Measurements from ENCODE around the gene OR4A16. TPM values are rescaled to one million over a fixed set of nuclear protein-coding genes. Genes with fewer than 3 reads are reported as not detected.

The OR4A16 gene, protein sequence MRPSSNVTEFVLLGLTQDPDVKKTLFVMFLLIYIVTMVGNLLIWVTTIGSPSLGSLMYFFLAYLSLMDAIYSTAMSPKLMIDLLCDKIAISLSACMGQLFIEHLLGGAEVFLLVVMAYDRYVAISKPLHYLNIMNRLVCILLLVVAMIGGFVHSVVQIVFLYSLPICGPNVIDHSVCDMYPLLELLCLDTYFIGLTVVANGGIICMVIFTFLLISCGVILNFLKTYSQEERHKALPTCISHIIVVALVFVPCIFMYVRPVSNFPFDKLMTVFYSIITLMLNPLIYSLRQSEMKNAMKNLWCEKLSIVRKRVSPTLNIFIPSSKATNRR
- total RNA-seq = not detected
- not detected for total RNA-seq (2013)

DNA sequence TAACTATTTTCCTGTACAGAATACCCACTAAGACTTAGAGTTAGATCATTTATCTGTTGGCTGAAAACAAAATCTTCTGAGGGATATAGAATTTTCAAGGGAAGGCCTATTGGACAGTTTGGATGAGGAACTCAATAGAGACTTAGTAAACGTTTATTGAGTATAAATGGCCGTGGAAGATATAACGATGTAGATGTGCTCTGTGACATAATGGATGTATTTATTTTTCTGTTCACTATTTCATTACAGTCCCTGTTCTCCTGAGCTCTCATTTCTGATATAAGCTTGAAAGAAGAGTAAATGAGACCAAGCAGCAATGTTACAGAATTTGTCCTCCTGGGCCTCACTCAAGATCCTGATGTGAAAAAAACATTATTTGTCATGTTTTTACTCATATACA is at the start of gene OR4A16:
Gene OR4A16, plus strand, starts transcription at position 301 of the 400 bp plus-strand sequence. Its CDS starts 0 bp downstream, at position 301.
- intact Hi-C loops (cut with micrococcal nuclease) = no loop called here
- H3K9me3 ChIP-seq (ENCODE audit: control insufficient read depth, insufficient read depth, low read length) = peaks cover 11% of the 10 kb centered on the region
- ATAC-seq (no peak), DNase-seq (no peak)
- Mint-ChIP-seq H3K27me3 (ENCODE audit: low read depth in 2 of 2) (no peaks in the 10 kb centered on the region), H3K36me3 (peaks cover under 1% of the 10 kb centered on the region), H3K4me1 (no peaks in the 10 kb centered on the region), H3K9me3 (peaks cover 6 to 17% of the 10 kb centered on the region in 2 donors), H3K4me3 (no peak within 1 kb of the TSS), H3K27ac (no peak within 1 kb of the TSS)
- no peaks in the 10 kb centered on the region for H3K36me3 ChIP-seq (ENCODE audit: control insufficient read depth, insufficient read depth, low read length)
- WGBS (ENCODE audit: insufficient coverage) = 86% methylated on average over 3 of the region's 3 CpGs
- H3K27ac ChIP-seq (ENCODE audit: low read length) = no peak within 1 kb of the TSS
- no peaks in the 10 kb centered on the region for H3K27me3 ChIP-seq (ENCODE audit: control insufficient read depth, insufficient read depth, low read length)
- no peak within 1 kb of the TSS for H3K4me3 ChIP-seq (ENCODE audit: low read length)
- TF ChIP-seq, protein P1, sequence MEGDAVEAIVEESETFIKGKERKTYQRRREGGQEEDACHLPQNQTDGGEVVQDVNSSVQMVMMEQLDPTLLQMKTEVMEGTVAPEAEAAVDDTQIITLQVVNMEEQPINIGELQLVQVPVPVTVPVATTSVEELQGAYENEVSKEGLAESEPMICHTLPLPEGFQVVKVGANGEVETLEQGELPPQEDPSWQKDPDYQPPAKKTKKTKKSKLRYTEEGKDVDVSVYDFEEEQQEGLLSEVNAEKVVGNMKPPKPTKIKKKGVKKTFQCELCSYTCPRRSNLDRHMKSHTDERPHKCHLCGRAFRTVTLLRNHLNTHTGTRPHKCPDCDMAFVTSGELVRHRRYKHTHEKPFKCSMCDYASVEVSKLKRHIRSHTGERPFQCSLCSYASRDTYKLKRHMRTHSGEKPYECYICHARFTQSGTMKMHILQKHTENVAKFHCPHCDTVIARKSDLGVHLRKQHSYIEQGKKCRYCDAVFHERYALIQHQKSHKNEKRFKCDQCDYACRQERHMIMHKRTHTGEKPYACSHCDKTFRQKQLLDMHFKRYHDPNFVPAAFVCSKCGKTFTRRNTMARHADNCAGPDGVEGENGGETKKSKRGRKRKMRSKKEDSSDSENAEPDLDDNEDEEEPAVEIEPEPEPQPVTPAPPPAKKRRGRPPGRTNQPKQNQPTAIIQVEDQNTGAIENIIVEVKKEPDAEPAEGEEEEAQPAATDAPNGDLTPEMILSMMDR (IDR thresholded peaks at IDR 0.05) = no peak
- H3K4me1 ChIP-seq (ENCODE audit: control insufficient read depth, insufficient read depth, low read length) = no peaks in the 10 kb centered on the region

DNA sequence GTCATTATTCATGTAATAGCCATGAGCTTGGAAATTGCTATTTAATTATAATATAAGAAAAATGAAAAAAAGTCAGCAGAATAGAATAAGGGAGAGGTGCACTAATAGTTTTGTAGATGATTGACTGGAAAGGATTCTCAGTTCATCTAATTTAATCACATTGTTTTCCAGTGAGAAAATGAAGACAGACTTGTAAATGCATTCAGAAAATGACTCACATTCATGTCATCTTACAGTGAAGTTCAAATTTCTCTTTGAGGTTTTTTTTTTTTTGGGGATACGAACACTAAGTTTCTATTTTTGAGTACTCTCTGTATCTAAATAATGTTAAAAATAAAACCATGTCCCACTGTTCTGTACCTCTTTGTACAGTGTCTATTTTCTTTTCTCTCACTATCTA is 18.5 kb upstream of the OR4A16 start:
- H3K4me1 ChIP-seq (ENCODE audit: control insufficient read depth, insufficient read depth, low read length) = no peaks in the 10 kb centered on the region
- no peak overlapping the region for H3K4me3 ChIP-seq (ENCODE audit: low read length)
- Mint-ChIP-seq H3K9me3 (peaks cover 9 to 24% of the 10 kb centered on the region in 2 donors), H3K27ac (no peak overlapping the region), H3K4me3 (no peak overlapping the region), H3K36me3 (peaks cover 20% of the 10 kb centered on the region), H3K27me3 (ENCODE audit: low read depth in 2 of 2) (no peaks in the 10 kb centered on the region), H3K4me1 (no peaks in the 10 kb centered on the region)
- no peak overlapping the region for H3K27ac ChIP-seq (ENCODE audit: low read length)
- no CpG with 5 or more reads among the region's 1 CpG for WGBS (ENCODE audit: insufficient coverage)
- TF ChIP-seq, protein P1 (IDR thresholded peaks at IDR 0.05) = no peak
- DNase-seq (no peak), ATAC-seq (no peak)
- no peaks in the 10 kb centered on the region for H3K36me3 ChIP-seq (ENCODE audit: control insufficient read depth, insufficient read depth, low read length)
- intact Hi-C loops (cut with micrococcal nuclease) = no loop called here
- no peaks in the 10 kb centered on the region for H3K9me3 ChIP-seq (ENCODE audit: control insufficient read depth, insufficient read depth, low read length)
- H3K27me3 ChIP-seq (ENCODE audit: control insufficient read depth, insufficient read depth, low read length) = no peaks in the 10 kb centered on the region

DNA sequence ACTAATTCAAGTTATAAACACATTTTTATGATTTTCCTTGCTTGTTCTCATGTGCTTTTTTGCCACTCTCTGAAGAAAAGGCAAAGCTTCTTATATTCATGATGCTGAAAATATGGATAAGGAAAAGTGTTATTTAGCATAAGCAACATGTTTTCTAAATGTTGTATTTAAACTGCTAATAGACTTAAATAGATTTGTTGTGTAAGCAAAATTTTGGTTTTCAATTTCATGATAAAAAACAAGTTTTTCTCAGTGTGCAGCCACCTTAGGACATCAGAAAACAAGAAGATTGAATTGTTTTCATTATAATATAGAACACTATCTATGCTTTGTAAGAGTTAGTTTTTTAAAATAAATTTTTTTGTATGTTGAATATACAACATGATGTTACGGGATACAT is 2.3 kb downstream of the OR4A16 start:
- ATAC-seq = no peak
- WGBS (ENCODE audit: insufficient coverage) = no CpG with 5 or more reads among the region's 1 CpG
- Mint-ChIP-seq H3K36me3 (peaks cover 13% of the 10 kb centered on the region), H3K27ac (no peak overlapping the region), H3K4me3 (no peak overlapping the region), H3K27me3 (ENCODE audit: low read depth in 2 of 2) (no peaks in the 10 kb centered on the region), H3K9me3 (peaks cover 7 to 26% of the 10 kb centered on the region in 2 donors), H3K4me1 (no peaks in the 10 kb centered on the region)
- H3K27ac ChIP-seq (ENCODE audit: low read length) = no peak overlapping the region
- peaks cover 17% of the 10 kb centered on the region for H3K9me3 ChIP-seq (ENCODE audit: control insufficient read depth, insufficient read depth, low read length)
- H3K4me1 ChIP-seq (ENCODE audit: control insufficient read depth, insufficient read depth, low read length) = no peaks in the 10 kb centered on the region
- no peaks in the 10 kb centered on the region for H3K36me3 ChIP-seq (ENCODE audit: control insufficient read depth, insufficient read depth, low read length)
- no peak for DNase-seq
- H3K4me3 ChIP-seq (ENCODE audit: low read length) = no peak overlapping the region
- no peaks in the 10 kb centered on the region for H3K27me3 ChIP-seq (ENCODE audit: control insufficient read depth, insufficient read depth, low read length)
- intact Hi-C loops (cut with micrococcal nuclease) = no loop called here
- TF ChIP-seq, protein P1 (IDR thresholded peaks at IDR 0.05) = no peak

DNA sequence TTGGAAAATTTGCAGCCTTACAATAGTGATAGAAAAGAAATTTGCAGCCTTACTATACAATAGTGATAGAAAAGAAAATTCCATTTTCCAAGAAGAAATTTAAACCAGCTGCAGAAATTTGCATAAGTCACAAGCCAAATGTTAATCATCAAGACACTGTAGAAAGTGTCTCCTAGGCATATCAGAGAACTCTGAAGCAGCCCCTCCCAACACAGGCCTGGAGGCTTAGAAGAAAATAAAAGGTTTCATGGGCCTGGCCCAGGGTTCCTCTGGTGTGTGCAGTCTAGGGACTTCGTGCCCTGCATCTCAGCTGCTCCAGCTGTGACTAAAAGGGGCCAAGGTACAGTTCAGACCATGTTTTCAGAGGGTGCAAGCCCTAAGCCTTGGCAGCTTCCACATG is 6.0 kb downstream of the OR4A16 start:
- no peaks in the 10 kb centered on the region for H3K27me3 ChIP-seq (ENCODE audit: control insufficient read depth, insufficient read depth, low read length)
- Mint-ChIP-seq H3K4me3 (no peak overlapping the region), H3K4me1 (no peaks in the 10 kb centered on the region), H3K9me3 (peaks cover 5 to 24% of the 10 kb centered on the region in 2 donors), H3K27ac (no peak overlapping the region), H3K27me3 (ENCODE audit: low read depth in 2 of 2) (no peaks in the 10 kb centered on the region), H3K36me3 (peaks cover 16% of the 10 kb centered on the region)
- H3K36me3 ChIP-seq (ENCODE audit: control insufficient read depth, insufficient read depth, low read length) = no peaks in the 10 kb centered on the region
- 17% methylated on average over 1 of the region's 1 CpG for WGBS (ENCODE audit: insufficient coverage)
- H3K4me1 ChIP-seq (ENCODE audit: control insufficient read depth, insufficient read depth, low read length) = no peaks in the 10 kb centered on the region
- DNase-seq = no peak
- intact Hi-C loops (cut with micrococcal nuclease) = no loop called here
- no peak overlapping the region for H3K27ac ChIP-seq (ENCODE audit: low read length)
- peaks cover 10% of the 10 kb centered on the region for H3K9me3 ChIP-seq (ENCODE audit: control insufficient read depth, insufficient read depth, low read length)
- TF ChIP-seq, protein P1 (IDR thresholded peaks at IDR 0.05) = no peak
- no peak for ATAC-seq
- H3K4me3 ChIP-seq (ENCODE audit: low read length) = no peak overlapping the region

Measured in natural killer cell (primary cell).